Nephron progenitor cell (in vitro differentiated cells): Measurements from ENCODE around the gene MTCH1.

Source experiments
- DNase-seq: peaks from one replicate; pipeline ENCODE4 v3.0.0; 2021
- H3K27ac Mint-ChIP-seq: 2 replicates; pipeline ENCODE4 v1.8.0; 2021; ENCODE audit warnings: mild to moderate bottlenecking, moderate library complexity, mixed read lengths
- H3K27me3 Mint-ChIP-seq: 2 replicates; pipeline ENCODE4 v1.8.0; 2021; ENCODE audit warnings: mild to moderate bottlenecking, low read depth, mixed read lengths; ENCODE audit not compliant: poor library complexity
- H3K36me3 Mint-ChIP-seq: 2 replicates; pipeline ENCODE4 v1.8.0; 2021; ENCODE audit warnings: low read depth, mixed read lengths
- H3K4me1 Mint-ChIP-seq: 2 replicates; pipeline ENCODE4 v1.8.0; 2021; ENCODE audit warnings: mixed read lengths
- H3K4me3 Mint-ChIP-seq: 2 replicates; pipeline ENCODE4 v1.8.0; 2021; ENCODE audit warnings: mild to moderate bottlenecking, moderate library complexity, mixed read lengths
- H3K9me3 Mint-ChIP-seq: 2 replicates; pipeline ENCODE4 v1.8.0; 2021; ENCODE audit warnings: mild to moderate bottlenecking, moderate library complexity, mixed read lengths
- TF ChIP-seq, protein P1 (sequence below): fragments of 200-600 bp; sonication (generic); IDR thresholded peaks from 2 replicates; pipeline ENCODE4 v1.5.0; 2021; ENCODE audit warnings: antibody characterized with exemption

Gene MTCH1

DNA sequence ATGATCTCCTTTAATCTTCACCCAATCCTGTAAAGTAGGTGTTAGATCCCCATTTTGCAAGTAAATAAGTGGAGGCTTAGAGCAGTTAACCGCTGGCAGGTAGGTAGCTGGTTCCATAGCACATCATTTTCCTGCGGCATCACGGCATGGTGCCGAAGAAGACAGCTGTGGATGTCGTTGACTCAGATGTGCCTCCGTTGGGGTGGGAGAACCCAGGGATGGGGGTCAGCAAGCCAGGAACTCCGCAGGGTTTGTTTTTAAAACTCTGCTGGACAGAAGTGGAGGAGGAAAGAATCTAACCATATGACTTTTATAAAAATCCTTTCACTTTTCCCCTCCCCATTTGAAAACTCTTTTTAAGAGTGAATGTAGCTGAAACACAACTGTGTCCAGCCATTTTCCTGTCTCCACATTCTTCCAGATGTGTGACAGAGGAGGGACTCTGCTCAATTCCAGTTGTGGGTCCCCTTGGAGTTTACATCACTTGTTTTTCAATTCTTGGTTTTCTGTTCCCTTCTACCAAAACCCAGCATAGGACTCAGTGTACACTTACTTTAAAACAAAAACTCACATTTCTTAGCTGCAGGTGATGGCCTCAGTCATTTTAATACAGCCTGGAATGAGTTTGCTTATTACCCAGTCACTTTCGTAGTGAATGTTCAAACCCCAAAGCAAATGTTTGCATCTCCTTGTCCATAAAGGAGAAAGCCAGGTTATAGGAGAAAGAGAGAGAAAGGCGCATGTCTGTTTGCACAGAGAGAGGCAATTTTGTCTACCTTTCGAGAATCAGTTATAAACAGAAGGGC is 59.1 kb downstream of the MTCH1 start:
- no peak for DNase-seq
- Mint-ChIP-seq H3K4me3 (no peak overlapping the region), H3K36me3 (no peaks in the 10 kb centered on the region), H3K27ac (no peak overlapping the region), H3K27me3 (peaks cover 19% of the 10 kb centered on the region), H3K9me3 (no peaks in the 10 kb centered on the region), H3K4me1 (peaks cover 65% of the 10 kb centered on the region)
- TF ChIP-seq, protein P1, sequence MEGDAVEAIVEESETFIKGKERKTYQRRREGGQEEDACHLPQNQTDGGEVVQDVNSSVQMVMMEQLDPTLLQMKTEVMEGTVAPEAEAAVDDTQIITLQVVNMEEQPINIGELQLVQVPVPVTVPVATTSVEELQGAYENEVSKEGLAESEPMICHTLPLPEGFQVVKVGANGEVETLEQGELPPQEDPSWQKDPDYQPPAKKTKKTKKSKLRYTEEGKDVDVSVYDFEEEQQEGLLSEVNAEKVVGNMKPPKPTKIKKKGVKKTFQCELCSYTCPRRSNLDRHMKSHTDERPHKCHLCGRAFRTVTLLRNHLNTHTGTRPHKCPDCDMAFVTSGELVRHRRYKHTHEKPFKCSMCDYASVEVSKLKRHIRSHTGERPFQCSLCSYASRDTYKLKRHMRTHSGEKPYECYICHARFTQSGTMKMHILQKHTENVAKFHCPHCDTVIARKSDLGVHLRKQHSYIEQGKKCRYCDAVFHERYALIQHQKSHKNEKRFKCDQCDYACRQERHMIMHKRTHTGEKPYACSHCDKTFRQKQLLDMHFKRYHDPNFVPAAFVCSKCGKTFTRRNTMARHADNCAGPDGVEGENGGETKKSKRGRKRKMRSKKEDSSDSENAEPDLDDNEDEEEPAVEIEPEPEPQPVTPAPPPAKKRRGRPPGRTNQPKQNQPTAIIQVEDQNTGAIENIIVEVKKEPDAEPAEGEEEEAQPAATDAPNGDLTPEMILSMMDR: no peak

DNA sequence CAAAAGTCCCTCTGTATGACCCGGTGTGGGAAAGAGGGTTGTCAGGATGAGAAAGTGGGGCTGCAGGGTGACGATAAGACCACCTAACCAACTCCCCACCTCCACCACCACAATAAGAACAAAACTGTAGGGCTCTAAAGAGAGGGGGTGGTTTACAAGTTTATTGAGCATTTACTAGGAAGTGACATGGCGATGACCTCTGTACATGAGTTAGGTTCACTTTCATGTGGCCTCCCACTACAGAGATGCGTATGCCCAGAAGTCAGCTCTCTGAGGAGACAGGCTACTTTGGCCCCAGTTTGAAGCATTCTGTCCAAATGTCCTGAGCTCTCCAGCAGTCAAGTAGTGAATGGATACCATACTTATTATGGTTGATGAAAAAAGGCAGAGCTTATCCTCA is 60.2 kb downstream of the MTCH1 start:
- Mint-ChIP-seq H3K9me3 (no peaks in the 10 kb centered on the region), H3K27ac (no peak overlapping the region), H3K27me3 (peaks cover 15% of the 10 kb centered on the region), H3K4me3 (no peak overlapping the region), H3K36me3 (peaks cover 6% of the 10 kb centered on the region), H3K4me1 (peaks cover 65% of the 10 kb centered on the region)
- DNase-seq: no peak
- TF ChIP-seq, protein P1: no peak

DNA sequence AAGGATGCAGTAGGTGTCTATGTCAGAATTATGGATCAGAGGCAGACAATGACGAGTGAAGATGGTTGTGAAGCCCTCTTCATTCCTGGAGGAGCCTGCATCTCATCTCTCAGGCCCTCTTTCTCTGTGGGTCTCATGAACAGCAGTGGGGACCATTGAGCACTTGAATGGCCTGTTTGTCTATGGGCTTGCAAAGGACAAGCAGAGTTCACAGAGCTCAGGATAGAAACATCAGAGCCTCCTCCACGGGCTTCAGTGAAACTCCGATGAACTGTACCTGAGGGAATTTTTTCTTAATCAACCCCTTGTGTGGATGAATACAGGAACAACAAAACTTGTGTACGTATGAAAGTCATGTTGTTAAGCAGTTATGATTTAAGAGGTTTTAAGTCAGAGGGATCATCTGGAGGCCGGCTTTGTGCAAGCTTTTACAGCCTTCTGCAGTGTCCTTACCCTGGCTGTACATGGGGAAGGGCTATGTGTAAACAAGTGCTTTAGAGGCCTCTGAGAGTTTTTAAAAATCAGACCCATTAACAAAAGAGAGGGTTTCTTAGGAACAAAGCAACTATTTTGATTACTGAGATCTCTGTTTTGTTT is 61.1 kb downstream of the MTCH1 start:
- peaks cover 8% of the 10 kb centered on the region for H3K36me3 Mint-ChIP-seq
- H3K27ac Mint-ChIP-seq: peak overlapping the region; percentile 28
- peaks cover 57% of the 10 kb centered on the region for H3K4me1 Mint-ChIP-seq

DNA sequence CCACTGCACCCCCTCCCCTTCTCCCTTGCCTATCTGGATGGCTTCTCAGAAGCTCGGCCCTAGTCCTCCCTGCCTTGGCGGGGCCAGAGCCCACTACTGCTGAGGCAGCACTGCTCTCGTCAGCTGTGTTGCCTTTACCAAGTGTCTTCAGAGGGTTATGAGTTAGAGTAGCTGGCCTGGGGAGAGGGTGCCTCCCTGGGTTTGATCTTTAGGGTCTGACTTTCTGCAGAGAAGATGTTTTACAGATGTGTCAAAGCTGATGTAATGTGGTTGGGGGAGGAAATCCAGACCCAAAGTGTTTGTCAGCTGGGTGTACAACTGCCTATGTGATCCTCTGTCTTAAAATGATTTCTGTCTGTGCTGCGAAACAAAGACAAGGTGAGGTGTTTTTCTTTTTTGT is 61.9 kb downstream of the MTCH1 start:
- Mint-ChIP-seq H3K4me1 (peaks cover 50% of the 10 kb centered on the region), H3K27ac (peak overlapping the region; percentile 28), H3K36me3 (peaks cover 8% of the 10 kb centered on the region), H3K27me3 (peaks cover 7% of the 10 kb centered on the region), H3K9me3 (no peaks in the 10 kb centered on the region), H3K4me3 (no peak overlapping the region)
- TF ChIP-seq, protein P1: no peak
- no peak for DNase-seq

More for the DNA sequence above, 61.1 kb downstream of the MTCH1 start:
- Mint-ChIP-seq H3K4me3 (no peak overlapping the region), H3K27me3 (peaks cover 7% of the 10 kb centered on the region), H3K9me3 (no peaks in the 10 kb centered on the region)
- DNase-seq: no peak
- TF ChIP-seq, protein P1: no peak

DNA sequence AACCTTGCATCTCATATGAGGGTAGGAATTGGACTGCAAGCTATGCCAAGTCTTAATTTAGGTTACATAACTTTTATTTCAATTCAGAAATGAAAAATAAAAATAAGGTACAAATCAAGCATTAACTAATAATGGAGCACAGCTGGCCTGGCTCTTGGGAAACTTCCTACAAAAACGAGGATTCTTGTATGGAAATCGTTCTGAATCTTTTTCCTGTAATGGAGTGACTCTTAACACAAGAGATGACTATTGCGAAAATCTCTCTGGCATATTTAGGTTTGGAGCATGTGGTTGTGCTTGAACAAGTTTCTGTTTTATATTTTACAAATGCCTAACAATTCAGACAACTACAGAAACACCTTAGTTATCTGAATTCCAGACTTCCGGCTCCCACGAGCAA is 65.5 kb downstream of the MTCH1 start:
- H3K4me1 Mint-ChIP-seq: peaks cover 24% of the 10 kb centered on the region
- TF ChIP-seq, protein P1: no peak
- H3K36me3 Mint-ChIP-seq: peaks cover 8% of the 10 kb centered on the region
- no peaks in the 10 kb centered on the region for H3K9me3 Mint-ChIP-seq
- peaks cover 3% of the 10 kb centered on the region for H3K27me3 Mint-ChIP-seq
- no peak for DNase-seq
- H3K27ac Mint-ChIP-seq: no peak overlapping the region
- H3K4me3 Mint-ChIP-seq: no peak overlapping the region
